Neural progenitor cell (in vitro differentiated cells): Measurements from ENCODE around the gene DDX11. TPM values are rescaled to one million over a fixed set of nuclear protein-coding genes. Genes with fewer than 3 reads are reported as not detected.
"Not testable (repeated sequence)": the region's sequence is repeated elsewhere in the genome, so short reads cannot be mapped to it uniquely, and the experiment has no call there.

Source experiments
- DNase-seq: peaks from one replicate; pipeline ENCODE4 v3.0.0-alpha.2; 2016; ENCODE audit warnings: low spot score
- H2AFZ ChIP-seq: fragments of 200-600 bp; sonication (generic); replicated peaks from 2 replicates; pipeline ENCODE4 v1.6.1; 2016; ENCODE audit warnings: antibody characterized with exemption
- H3F3A ChIP-seq: fragments of 200-600 bp; sonication (generic); 2 replicates; pipeline ENCODE4 v1.6.1; 2016; ENCODE audit warnings: antibody characterized with exemption, low read depth
- H3K27ac ChIP-seq: fragments of 200-600 bp; sonication (generic); 2 replicates; pipeline ENCODE4 v1.5.1; 2016; ENCODE audit warnings: mild to moderate bottlenecking
- H3K27me3 ChIP-seq: fragments of 200-600 bp; sonication (generic); 2 replicates; pipeline ENCODE4 v1.6.1; 2016; ENCODE audit warnings: mild to moderate bottlenecking, moderate library complexity
- H3K36me3 ChIP-seq: fragments of 200-600 bp; sonication (generic); 2 replicates; pipeline ENCODE4 v1.5.1; 2016
- H3K4me1 ChIP-seq: fragments of 200-600 bp; sonication (generic); 2 replicates; pipeline ENCODE4 v1.6.1; 2016; ENCODE audit warnings: mixed run types
- H3K4me2 ChIP-seq: fragments of 200-600 bp; sonication (generic); 2 replicates; pipeline ENCODE4 v1.6.1; 2016
- H3K4me3 ChIP-seq: fragments of 200-600 bp; sonication (generic); 2 replicates; pipeline ENCODE4 v1.5.1; 2016
- H3K79me2 ChIP-seq: fragments of 200-600 bp; sonication (generic); 2 replicates; pipeline ENCODE4 v1.6.1; 2016; ENCODE audit warnings: low read depth
- H3K9ac ChIP-seq: fragments of 200-600 bp; sonication (generic); 2 replicates; pipeline ENCODE4 v1.6.1; 2016
- H3K9me3 ChIP-seq: fragments of 200-600 bp; sonication (generic); 2 replicates; pipeline ENCODE4 v1.5.1; 2016; ENCODE audit warnings: low read depth
- H4K20me1 ChIP-seq: fragments of 200-600 bp; sonication (generic); 2 replicates; pipeline ENCODE4 v1.6.1; 2016; ENCODE audit warnings: low read depth
- H3K27ac Mint-ChIP-seq: 3 replicates; pipeline ENCODE4 v1.8.0; 2021; ENCODE audit warnings: mixed read lengths
- H3K27me3 Mint-ChIP-seq: 2 replicates; pipeline ENCODE4 v1.8.0; 2022; ENCODE audit warnings: low read depth, mild to moderate bottlenecking, inconsistent platforms, moderate library complexity, mixed read lengths; ENCODE audit not compliant: insufficient read depth
- H3K36me3 Mint-ChIP-seq: 3 replicates; pipeline ENCODE4 v1.8.0; 2021; ENCODE audit warnings: mixed read lengths
- H3K4me1 Mint-ChIP-seq: 3 replicates; pipeline ENCODE4 v1.8.0; 2021; ENCODE audit warnings: mixed read lengths
- H3K4me3 Mint-ChIP-seq: 3 replicates; pipeline ENCODE4 v1.8.0; 2021; ENCODE audit warnings: mild to moderate bottlenecking, moderate library complexity, mixed read lengths
- H3K9me3 Mint-ChIP-seq: 3 replicates; pipeline ENCODE4 v1.8.0; 2020; ENCODE audit warnings: mixed read lengths
- small RNA-seq: library from RNA; depleted of rRNA; stranded (forward); fragments of <200 nt; gene quantifications from one replicate; pipeline ENCODE3, GENCODE V24; 2015
- total RNA-seq: library from RNA; depleted of rRNA; stranded (reverse); fragments of >200 nt; gene quantifications from 2 replicates; pipeline ENCODE4 v1.2.3, GENCODE V29; 2015; ENCODE audit warnings: low replicate concordance

Gene DDX11
- total RNA-seq, 1 donor from 2014 or later: 80.1 TPM

DNA sequence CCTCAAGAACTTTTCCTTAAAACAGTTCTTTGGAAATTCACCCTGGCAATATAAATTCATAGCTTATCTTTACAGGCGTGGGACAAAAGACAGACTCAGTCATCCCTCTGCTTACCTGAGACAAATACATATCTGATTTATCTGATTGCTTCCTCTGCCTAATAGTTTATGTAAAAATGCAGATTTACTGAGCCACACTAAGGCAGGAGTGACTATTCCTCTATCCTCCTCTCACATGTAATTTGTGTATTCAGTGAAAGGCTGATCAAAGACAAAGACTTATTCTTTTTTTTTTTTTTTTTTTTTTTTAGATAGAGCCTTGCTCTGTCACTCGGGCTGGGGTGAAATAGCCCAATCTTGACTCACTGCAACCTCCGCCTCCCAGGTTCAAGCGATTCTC lies 77.1 kb downstream of the DDX11 start:
- H2AFZ ChIP-seq, H3K4me2 ChIP-seq, H3K4me3 Mint-ChIP-seq, H3K9me3 Mint-ChIP-seq, H3K9ac ChIP-seq, H3K36me3 ChIP-seq, H3F3A ChIP-seq, H4K20me1 ChIP-seq, H3K27ac Mint-ChIP-seq, H3K27me3 ChIP-seq, H3K4me3 ChIP-seq, DNase-seq, H3K4me1 ChIP-seq, H3K4me1 Mint-ChIP-seq, H3K36me3 Mint-ChIP-seq, H3K27ac ChIP-seq, H3K79me2 ChIP-seq, H3K9me3 ChIP-seq, H3K27me3 Mint-ChIP-seq: not testable (repeated sequence)

Small RNA genes lying within 50 kb of the gene (small RNA-seq; reads per million reads assigned to genes)
- not detected for gene RF00072

Other genes with a start within 250 kb of the DDX11 start
- gene TSPAN11, start 147.1 kb upstream of the DDX11 start, total RNA-seq: 7.4 and 27.7 TPM in 2 replicates